GM23248 (cell line): Measurements from ENCODE around the gene MRM2. TPM values are rescaled to one million over a fixed set of nuclear protein-coding genes. Genes with fewer than 3 reads are reported as not detected.
A peak's percentile ranks its signal among the peaks of the same experiment; 100 is the strongest.

Experiments
- DNase-seq: peaks from one replicate; pipeline ENCODE4 v3.0.0-alpha.2; 2015
- H2AFZ ChIP-seq: fragments of 200-600 bp; sonication (generic); 2 replicates; pipeline ENCODE4 v1.6.1; 2016; ENCODE audit warnings: antibody characterized with exemption
- H3F3A ChIP-seq: fragments of 200-600 bp; sonication (generic); 2 replicates; pipeline ENCODE4 v1.6.1; 2016; ENCODE audit warnings: mild to moderate bottlenecking, antibody characterized with exemption, mixed run types; ENCODE audit not compliant: insufficient read depth
- H3K27ac ChIP-seq: fragments of 200-600 bp; sonication (generic); 2 replicates; pipeline ENCODE4 v1.5.1; 2016; ENCODE audit warnings: mild to moderate bottlenecking
- H3K27me3 ChIP-seq: fragments of 200-600 bp; sonication (generic); replicated peaks from 2 replicates; pipeline ENCODE4 v1.6.1; 2016; ENCODE audit warnings: mild to moderate bottlenecking; ENCODE audit not compliant: insufficient read depth
- H3K36me3 ChIP-seq: fragments of 200-600 bp; sonication (generic); 2 replicates; pipeline ENCODE4 v1.6.1; 2016; ENCODE audit warnings: low read depth, mild to moderate bottlenecking
- H3K4me1 ChIP-seq: fragments of 200-600 bp; sonication (generic); 2 replicates; pipeline ENCODE4 v1.6.1; 2016; ENCODE audit warnings: mild to moderate bottlenecking; ENCODE audit not compliant: insufficient read depth
- H3K4me2 ChIP-seq: fragments of 200-600 bp; sonication (generic); one replicate; pipeline ENCODE4 v1.6.1; 2016; ENCODE audit warnings: mild to moderate bottlenecking; ENCODE audit not compliant: unreplicated experiment
- H3K4me3 ChIP-seq: fragments of 200-600 bp; sonication (generic); 2 replicates; pipeline ENCODE4 v1.5.1; 2016; ENCODE audit warnings: mild to moderate bottlenecking
- H3K79me2 ChIP-seq: fragments of 200-600 bp; sonication (generic); 2 replicates; pipeline ENCODE4 v1.6.1; 2016; ENCODE audit warnings: mild to moderate bottlenecking; ENCODE audit not compliant: insufficient read depth
- H3K9ac ChIP-seq: fragments of 200-600 bp; sonication (generic); 2 replicates; pipeline ENCODE4 v1.6.1; 2016; ENCODE audit warnings: mild to moderate bottlenecking
- H3K9me2 ChIP-seq: fragments of 200-600 bp; sonication (generic); 2 replicates; pipeline ENCODE4 v1.6.1; 2016; ENCODE audit warnings: mixed run types, mild to moderate bottlenecking, moderate library complexity; ENCODE audit not compliant: insufficient read depth
- H3K9me3 ChIP-seq: fragments of 200-600 bp; sonication (generic); one replicate; pipeline ENCODE4 v1.6.1; 2017; ENCODE audit warnings: low read depth
- H4K20me1 ChIP-seq: fragments of 200-600 bp; sonication (generic); 2 replicates; pipeline ENCODE4 v1.6.0; 2016; ENCODE audit not compliant: insufficient read depth
- EZH2 ChIP-seq: fragments of 200-600 bp; sonication (generic); IDR thresholded peaks from 2 replicates; pipeline ENCODE4 v1.6.1; 2018; ENCODE audit warnings: antibody characterized with exemption, mild to moderate bottlenecking; ENCODE audit not compliant: insufficient read depth, poor library complexity, severe bottlenecking
- EZH2phosphoT487 ChIP-seq: fragments of 200-600 bp; sonication (generic); IDR thresholded peaks from 2 replicates; pipeline ENCODE4 v1.6.1; 2018; ENCODE audit warnings: antibody characterized with exemption, moderate library complexity, mild to moderate bottlenecking, low read depth; ENCODE audit not compliant: insufficient read depth
- WGBS, 2 experiments: methylation state at CpG; one replicate each; pipeline ENCODE4 v1.1.6; 2015 to 2017; ENCODE audit warnings: low lambda C conversion rate in 2 of 2, low coverage in 1 of 2; ENCODE audit errors: missing lambda C conversion rate in 2 of 2; 5-methylcytosine and 5-hydroxymethylcytosine counted together
- in situ Hi-C: fragments of 300-500 bp; cut with MboI; formaldehyde crosslinking; loops from 2 replicates; pipeline ENCODE4 v1.15.0; 2020
- polyA plus RNA-seq: library from polyadenylated mRNA; unstranded; fragments of >200 nt; fragmentation: Nextera tagmentation; extraction: Ambion mirVana; gene quantifications from 2 replicates; pipeline ENCODE4 v1.2.1, GENCODE V29; 2016
- total RNA-seq: library from RNA; depleted of rRNA; stranded (reverse); fragments of >200 nt; shearing (Covaris generic); gene quantifications from 2 replicates; pipeline ENCODE4 v1.2.3, GENCODE V29; 2014

The MRM2 gene
- total and polyA plus RNA-seq, 2 experiments from 2014 or later, result 20.8 to 42.2 TPM

DNA sequence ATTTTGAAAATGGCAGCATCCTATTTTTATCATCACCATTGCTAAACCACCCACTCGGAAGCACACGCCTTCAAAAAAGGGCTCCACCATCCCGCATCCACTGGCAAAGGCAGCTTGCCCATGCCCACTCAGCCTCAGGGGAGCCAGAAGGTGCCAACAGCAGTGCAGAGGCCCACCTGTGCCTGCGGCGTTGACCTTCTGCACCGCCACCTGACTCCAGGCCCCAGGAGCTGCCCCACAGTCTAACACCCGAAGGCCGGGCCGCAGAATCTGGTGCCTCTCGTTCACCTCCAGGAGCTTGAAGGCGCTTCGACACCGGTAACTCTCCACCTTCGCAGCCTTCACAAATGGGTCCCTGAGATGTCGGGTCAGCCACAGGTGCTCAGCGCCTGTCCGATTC lies 2.8 kb downstream of the MRM2 start:
- in situ Hi-C loops, result no loop called here
- WGBS, 2 experiments, result 90 to 92% methylated on average over 17 of the region's 17 CpGs
- Histone ChIP-seq H3K9me3 (no peaks in the 10 kb centered on the region), H3K9me2 (no peaks in the 10 kb centered on the region), H3K27me3 (no peaks in the 10 kb centered on the region), H3K4me1 (no peaks in the 10 kb centered on the region; the same call in 1 of the 2 replicates), H3K4me3 (no peak overlapping the region), H2AFZ (no peak overlapping the region), H3K27ac (no peak overlapping the region), H3F3A (peaks cover 11% of the 10 kb centered on the region), H4K20me1 (no peaks in the 10 kb centered on the region), H3K36me3 (peaks cover 27% of the 10 kb centered on the region; the same call in 1 of the 2 replicates), H3K79me2 (peaks cover 46% of the 10 kb centered on the region), H3K9ac (no peak overlapping the region), H3K4me2 (no peak overlapping the region)
- TF ChIP-seq EZH2, result no peak
- TF ChIP-seq EZH2phosphoT487, result no peak
- no peak for DNase-seq

DNA sequence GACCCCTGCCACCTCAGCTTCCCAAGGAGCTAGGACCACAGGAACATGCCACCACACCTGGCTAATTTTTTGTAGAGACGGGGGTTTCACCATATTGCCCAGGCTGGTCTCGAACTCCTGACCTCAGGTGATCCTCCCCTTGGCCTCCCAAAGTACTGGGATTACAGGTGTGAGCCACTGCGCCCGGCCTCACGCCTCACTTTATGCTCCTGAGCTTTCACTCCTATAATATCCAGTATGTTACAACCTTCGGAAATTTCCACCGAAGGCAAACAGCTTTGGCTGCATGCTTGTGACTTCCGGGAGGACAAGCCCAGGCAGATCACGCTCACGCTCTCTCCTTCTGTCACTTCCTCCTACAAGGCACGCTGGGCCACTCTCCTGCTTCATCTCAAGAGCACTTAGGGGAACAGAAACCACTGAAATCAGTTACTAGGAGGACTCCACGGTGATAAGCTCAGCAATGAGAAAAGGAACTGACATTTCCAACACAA lies 4.8 kb downstream of the MRM2 start:
- H2AFZ ChIP-seq, result no peak overlapping the region
- H3K79me2 ChIP-seq, result peaks cover 51% of the 10 kb centered on the region
- no peaks in the 10 kb centered on the region for H4K20me1 ChIP-seq
- WGBS, 2 experiments, result 88 to 89% methylated on average over 12 of the region's 12 CpGs
- no peak overlapping the region for H3K27ac ChIP-seq
- H3K9me3 ChIP-seq, result no peaks in the 10 kb centered on the region
- no peaks in the 10 kb centered on the region for H3K27me3 ChIP-seq
- no peaks in the 10 kb centered on the region for H3K9me2 ChIP-seq
- no peak for DNase-seq
- peaks cover 7% of the 10 kb centered on the region; the same call in 1 of the 2 replicates for H3K4me1 ChIP-seq
- H3K4me2 ChIP-seq, result no peak overlapping the region
- no peak overlapping the region for H3K4me3 ChIP-seq
- TF ChIP-seq EZH2, result no peak
- no peak for TF ChIP-seq EZH2phosphoT487
- in situ Hi-C loops, result no loop called here
- peaks cover 28% of the 10 kb centered on the region; the same call in 1 of the 2 replicates for H3K36me3 ChIP-seq
- no peak overlapping the region for H3K9ac ChIP-seq
- H3F3A ChIP-seq, result peaks cover 22% of the 10 kb centered on the region

DNA sequence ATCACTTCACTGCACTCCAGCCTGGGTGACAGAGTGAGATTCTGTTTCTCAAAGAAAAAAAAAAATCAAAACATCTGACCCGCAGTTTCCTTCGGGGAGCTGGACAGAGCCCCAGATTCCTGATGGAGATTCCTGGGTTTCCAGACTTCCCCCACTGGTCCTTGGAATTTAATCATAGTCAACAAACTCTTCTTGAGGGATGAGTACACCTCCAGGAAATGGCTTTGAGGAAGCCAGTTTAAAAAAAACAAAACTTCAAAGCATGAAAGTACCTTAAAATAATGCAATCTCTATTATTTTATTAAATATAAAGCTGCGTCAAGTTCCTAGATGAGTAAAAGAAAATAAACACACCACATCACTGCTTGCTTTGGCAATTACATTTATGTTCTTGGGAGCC lies 8.1 kb downstream of the MRM2 start:
- Histone ChIP-seq H3K9me3 (no peaks in the 10 kb centered on the region), H3K4me2 (no peak overlapping the region), H3K9ac (peak overlapping the region; percentile 92), H3K79me2 (peaks cover 54% of the 10 kb centered on the region), H3K36me3 (peaks cover 28% of the 10 kb centered on the region; the same call in 1 of the 2 replicates), H3K27me3 (no peaks in the 10 kb centered on the region), H3F3A (peaks cover 22% of the 10 kb centered on the region), H3K4me3 (no peak overlapping the region), H3K9me2 (no peaks in the 10 kb centered on the region), H3K4me1 (peaks cover 17% of the 10 kb centered on the region; the same call in 1 of the 2 replicates), H2AFZ (no peak overlapping the region), H3K27ac (peak overlapping the region; percentile 52; the same call in 1 of the 2 replicates), H4K20me1 (no peaks in the 10 kb centered on the region)
- WGBS, 2 experiments, result 90 to 93% methylated on average over 3 of the region's 3 CpGs
- DNase-seq, result no peak
- in situ Hi-C loops, result no loop called here
- no peak for TF ChIP-seq EZH2phosphoT487
- TF ChIP-seq EZH2, result no peak

DNA sequence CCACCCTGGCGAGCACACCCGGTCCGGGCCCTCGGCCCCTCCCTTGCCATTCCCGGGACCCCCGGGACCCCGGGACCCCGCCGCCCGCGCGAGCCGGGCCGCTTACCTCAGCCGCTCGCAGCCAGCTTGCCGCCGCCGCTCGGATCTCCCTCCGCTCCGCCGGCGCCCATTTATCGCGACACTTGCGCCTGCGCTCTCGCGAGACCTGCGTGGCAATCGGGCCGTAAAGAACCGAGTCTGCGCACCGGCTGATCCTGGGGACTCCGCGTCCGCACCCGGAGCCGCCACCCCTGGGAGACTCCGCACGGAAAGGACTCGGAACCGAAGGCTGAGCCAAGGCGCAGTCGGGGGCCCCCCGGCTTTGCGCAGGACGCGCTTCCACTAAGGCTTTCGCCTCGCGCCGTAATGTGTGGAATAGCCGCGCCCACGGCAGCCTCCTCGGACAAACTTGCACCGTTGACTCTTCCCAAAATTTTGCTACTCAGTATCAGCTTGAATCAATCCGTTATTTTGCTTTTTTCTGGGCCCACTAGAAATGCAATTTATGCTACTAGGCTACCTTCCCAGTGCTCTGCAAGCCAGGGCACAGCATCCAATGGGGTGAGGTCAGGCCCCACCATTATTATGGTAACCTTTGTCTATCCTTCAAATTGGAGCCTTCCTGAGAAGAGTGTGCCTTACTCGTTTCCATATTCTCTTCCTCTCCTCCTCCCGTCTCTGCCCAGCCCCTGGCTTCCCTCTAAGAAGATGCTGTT lies 9.1 kb downstream of the MRM2 start, which contains the start of gene MAD1L1:
Gene MAD1L1 (minus strand): TSS at position 180 of the 755 bp plus-strand sequence. CDS start 2,812 bp downstream, outside the sequence.
- Histone ChIP-seq H3K79me2 (peaks cover 62% of the 10 kb centered on the region), H3K9me2 (no peaks in the 10 kb centered on the region), H3K9me3 (no peaks in the 10 kb centered on the region), H3K27ac (peak within 1 kb of the TSS; percentile 52), H3K36me3 (peaks cover 22% of the 10 kb centered on the region; the same call in 1 of the 2 replicates), H3K4me3 (peak within 1 kb of the TSS; percentile 81), H2AFZ (peak within 1 kb of the TSS; percentile 75), H4K20me1 (no peaks in the 10 kb centered on the region), H3K27me3 (no peaks in the 10 kb centered on the region), H3K4me2 (peak within 1 kb of the TSS; percentile 94), H3F3A (peaks cover 22% of the 10 kb centered on the region), H3K4me1 (peaks cover 17% of the 10 kb centered on the region; the same call in 1 of the 2 replicates), H3K9ac (peak within 1 kb of the TSS; percentile 92)
- in situ Hi-C loops, result no loop called here
- DNase-seq, result peak; percentile 97
- WGBS, 2 experiments, result 1% methylated on average over 35 to 43 of the region's 63 CpGs
- TF ChIP-seq EZH2 (no peak), EZH2phosphoT487 (no peak)
